Measurements from ENCODE around the gene CHIT1.

The CHIT1 gene

DNA sequence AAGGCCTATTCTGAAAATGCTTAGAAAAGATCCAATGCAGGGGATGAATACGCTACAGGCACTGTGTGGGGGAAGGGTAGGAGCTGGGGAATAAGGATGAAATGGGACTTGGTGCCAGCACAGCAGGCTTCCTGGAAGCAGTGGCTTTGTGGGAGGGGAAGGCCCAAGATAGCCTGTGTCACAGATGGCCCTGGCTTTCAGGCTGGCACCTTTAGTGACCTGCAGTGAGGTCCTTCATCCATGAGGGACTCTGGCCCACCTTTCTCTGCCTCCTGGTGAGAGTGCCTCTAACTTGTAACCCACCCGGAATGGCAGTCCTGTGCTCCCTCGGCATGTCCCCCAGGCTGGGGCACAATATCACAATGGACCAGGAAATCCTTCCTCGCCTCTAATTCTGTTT is 43.9 kb downstream of the CHIT1 start:
- Mint-ChIP-seq H3K4me3 (no peak overlapping the region), H3K9me3 (no peaks in the 10 kb centered on the region), H3K27ac (no peak overlapping the region), H3K27me3 (ENCODE audit: low read depth) (peaks cover 14% of the 10 kb centered on the region), H3K36me3 (ENCODE audit: low read depth) (no peaks in the 10 kb centered on the region), H3K4me1 (ENCODE audit: low read depth) (no peaks in the 10 kb centered on the region)
- DNase-seq (ENCODE audit: low spot score): no peak

DNA sequence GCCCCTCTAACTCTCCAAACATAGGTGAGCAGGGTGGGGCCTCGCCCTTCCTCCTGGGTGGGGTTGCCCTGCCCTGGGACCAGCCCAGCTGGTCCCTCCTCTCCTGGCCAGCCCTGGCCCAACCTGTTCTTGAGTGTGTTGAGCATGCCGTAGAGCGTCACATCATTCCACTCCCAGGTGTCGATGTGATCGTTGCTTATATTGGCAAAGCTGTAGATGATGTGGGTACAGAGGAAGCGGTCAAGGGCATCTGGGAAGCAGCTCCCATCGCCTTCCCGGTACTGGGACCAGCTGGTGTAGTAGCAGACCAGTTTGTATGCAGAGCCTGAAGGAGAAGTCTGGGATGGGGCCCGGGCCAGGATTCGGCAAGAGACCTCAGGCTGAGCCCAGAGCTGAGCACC is 44.4 kb downstream of the CHIT1 start:
- H3K4me3 Mint-ChIP-seq: no peak overlapping the region
- no peaks in the 10 kb centered on the region for H3K4me1 Mint-ChIP-seq (ENCODE audit: low read depth)
- no peaks in the 10 kb centered on the region for H3K36me3 Mint-ChIP-seq (ENCODE audit: low read depth)
- no peaks in the 10 kb centered on the region for H3K9me3 Mint-ChIP-seq
- H3K27ac Mint-ChIP-seq: no peak overlapping the region
- peaks cover 14% of the 10 kb centered on the region for H3K27me3 Mint-ChIP-seq (ENCODE audit: low read depth)
- no peak for DNase-seq (ENCODE audit: low spot score)

DNA sequence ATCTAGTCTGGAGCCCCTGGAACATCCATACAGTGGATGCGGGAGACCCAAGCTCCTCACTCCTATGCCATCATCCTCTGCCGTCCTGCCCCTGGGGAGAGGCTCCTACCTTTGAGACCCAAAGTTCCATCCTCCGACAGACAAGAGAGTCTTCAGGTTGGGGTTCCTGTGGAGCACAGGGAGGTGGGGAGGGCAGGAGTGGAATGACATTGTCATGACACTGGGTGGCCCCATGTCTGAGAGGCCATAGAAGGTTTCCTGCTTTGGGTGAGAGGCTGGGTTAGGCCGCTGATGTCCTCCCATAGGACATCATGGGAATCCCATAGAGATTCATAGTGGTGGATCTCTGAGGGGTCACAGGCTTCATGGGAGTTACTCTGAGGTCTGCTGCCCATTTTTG is 45.0 kb downstream of the CHIT1 start:
- Mint-ChIP-seq H3K4me1 (ENCODE audit: low read depth) (no peaks in the 10 kb centered on the region), H3K36me3 (ENCODE audit: low read depth) (no peaks in the 10 kb centered on the region), H3K27ac (no peak overlapping the region), H3K9me3 (no peaks in the 10 kb centered on the region), H3K27me3 (ENCODE audit: low read depth) (peaks cover 11% of the 10 kb centered on the region), H3K4me3 (no peak overlapping the region)
- no peak for DNase-seq (ENCODE audit: low spot score)

DNA sequence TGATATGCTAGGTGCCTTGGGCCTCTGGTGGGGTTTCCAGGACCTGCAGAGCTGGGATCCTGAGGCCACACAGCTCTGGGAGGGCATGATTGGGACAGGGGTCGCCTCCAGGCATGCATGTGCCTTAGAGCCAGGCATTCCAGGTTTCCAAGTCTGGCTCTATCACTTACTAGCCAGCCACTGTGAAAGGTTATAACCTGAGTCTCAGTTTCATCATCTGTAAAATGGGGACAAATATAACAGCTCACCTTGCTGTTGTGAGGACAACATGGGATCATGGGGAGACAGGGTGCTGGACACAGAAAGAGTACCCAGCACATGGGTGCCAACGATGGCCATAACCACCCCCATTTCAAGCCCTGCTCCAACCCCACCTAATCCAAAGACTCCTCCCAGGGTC is 45.6 kb downstream of the CHIT1 start:
- H3K27ac Mint-ChIP-seq: no peak overlapping the region

DNA sequence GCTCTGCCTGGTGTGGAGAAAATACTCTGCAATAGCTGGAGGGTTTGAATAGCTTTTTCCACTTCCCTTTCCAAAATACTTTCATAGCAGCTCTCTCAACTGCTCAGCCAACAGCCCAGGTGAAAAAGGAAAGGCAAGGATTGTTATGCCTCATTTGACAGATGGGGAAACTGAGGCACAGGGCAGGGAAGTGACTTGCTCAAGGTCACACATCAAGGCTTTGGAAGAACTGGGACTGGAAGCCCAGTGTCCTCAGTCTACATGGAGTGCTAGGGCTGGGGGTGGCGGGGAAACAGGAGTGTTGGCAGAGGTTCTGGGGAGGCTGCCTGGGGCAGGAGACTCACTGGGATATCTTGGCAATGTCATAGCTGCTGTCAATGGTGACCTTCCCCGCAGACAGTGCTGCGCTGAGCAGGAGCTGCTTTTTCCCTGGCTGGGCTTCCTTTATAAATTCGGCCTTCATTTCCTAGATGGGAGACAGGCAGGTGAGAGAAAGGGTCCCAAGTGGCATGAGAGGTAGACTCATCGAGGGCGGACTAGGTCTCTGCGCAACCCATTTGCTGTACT is 47.0 kb downstream of the CHIT1 start:
- DNase-seq (ENCODE audit: low spot score): no peak
- Mint-ChIP-seq H3K27ac (no peak overlapping the region), H3K4me3 (no peak overlapping the region), H3K9me3 (no peaks in the 10 kb centered on the region), H3K4me1 (ENCODE audit: low read depth) (no peaks in the 10 kb centered on the region), H3K27me3 (ENCODE audit: low read depth) (peaks cover 4% of the 10 kb centered on the region), H3K36me3 (ENCODE audit: low read depth) (no peaks in the 10 kb centered on the region)

More for the DNA sequence above, 45.6 kb downstream of the CHIT1 start:
- no peaks in the 10 kb centered on the region for H3K4me1 Mint-ChIP-seq (ENCODE audit: low read depth)
- no peak overlapping the region for H3K4me3 Mint-ChIP-seq
- H3K9me3 Mint-ChIP-seq: no peaks in the 10 kb centered on the region
- peaks cover 10% of the 10 kb centered on the region for H3K27me3 Mint-ChIP-seq (ENCODE audit: low read depth)
- no peak for DNase-seq (ENCODE audit: low spot score)
- H3K36me3 Mint-ChIP-seq (ENCODE audit: low read depth): no peaks in the 10 kb centered on the region

DNA sequence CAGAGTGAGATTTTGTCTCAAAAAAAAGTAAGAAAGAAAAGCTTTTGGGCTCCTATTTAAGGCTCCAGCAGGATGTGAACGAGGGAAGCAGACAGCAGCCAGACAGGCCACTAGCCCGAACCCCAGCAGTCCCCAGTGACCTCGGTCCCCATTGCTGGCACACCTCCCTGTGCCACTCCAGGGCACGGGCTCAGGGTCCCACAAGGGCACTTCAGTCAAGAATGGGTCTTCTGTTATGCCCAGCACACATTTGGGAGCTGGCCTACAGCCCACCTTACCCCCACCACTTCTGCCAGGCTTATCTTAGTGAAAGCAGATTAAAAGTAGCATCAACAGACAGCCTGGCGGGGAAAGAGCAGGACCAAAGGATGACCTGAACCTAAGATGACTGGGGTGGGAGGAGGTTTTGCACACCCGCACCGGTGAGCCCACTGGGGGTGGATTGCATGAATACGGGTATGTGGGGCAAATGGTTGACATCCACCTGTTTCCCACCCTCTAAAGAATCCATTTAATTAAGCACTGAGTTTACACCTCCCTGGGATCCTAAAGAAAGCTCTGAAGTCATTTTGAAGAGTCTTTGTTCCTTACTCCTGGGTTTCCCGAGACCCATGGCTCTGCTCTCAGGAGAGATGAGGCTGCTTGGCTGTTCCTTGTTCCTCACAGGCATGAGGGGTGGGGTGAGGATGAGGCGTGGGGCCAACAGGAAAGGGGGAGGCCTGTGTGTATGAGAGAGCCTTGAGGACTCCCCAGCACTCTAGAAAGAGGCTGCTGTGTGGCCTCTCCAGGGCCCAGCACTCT is 47.7 kb downstream of the CHIT1 start:
- Mint-ChIP-seq H3K4me1 (ENCODE audit: low read depth) (no peaks in the 10 kb centered on the region), H3K36me3 (ENCODE audit: low read depth) (no peaks in the 10 kb centered on the region), H3K9me3 (no peaks in the 10 kb centered on the region), H3K4me3 (no peak overlapping the region), H3K27ac (no peak overlapping the region), H3K27me3 (ENCODE audit: low read depth) (peaks cover 4% of the 10 kb centered on the region)
- DNase-seq (ENCODE audit: low spot score): no peak

DNA sequence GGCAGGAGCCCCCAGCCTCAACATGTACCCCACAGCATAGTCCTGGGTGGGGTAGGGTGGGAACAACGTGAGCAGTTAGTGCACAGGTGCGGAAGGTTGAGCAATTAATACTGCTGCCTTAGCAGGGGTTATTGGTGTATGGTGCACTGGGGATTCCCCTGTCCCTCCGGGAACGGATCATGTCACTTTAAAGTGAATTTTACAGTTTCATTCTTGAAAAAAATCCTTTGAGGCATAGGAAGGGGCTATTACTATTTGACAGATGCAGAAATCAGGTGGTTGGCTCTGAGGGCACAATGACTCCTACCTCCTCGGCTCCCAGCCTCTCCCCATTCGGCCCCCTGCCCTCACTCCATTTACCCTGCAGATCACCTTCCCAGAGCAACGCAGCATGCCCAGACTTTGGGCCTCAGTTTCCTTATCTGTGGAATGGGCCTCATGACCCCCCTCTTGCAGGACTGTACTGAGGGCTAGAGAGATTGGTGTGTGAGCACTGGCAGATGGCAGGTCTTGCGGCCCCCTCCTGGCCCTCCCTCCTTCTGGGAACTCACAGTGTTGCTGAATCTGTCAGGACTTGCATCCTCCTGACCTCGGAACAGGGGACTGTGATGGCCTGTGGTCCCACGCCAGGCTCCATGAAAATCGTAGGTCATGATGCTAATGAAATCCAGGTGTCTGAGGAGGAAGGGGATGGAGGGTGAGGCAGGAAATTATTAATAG is 48.7 kb downstream of the CHIT1 start:
- no peak for DNase-seq (ENCODE audit: low spot score)
- Mint-ChIP-seq H3K27me3 (ENCODE audit: low read depth) (no peaks in the 10 kb centered on the region), H3K4me1 (ENCODE audit: low read depth) (no peaks in the 10 kb centered on the region), H3K9me3 (no peaks in the 10 kb centered on the region), H3K36me3 (ENCODE audit: low read depth) (no peaks in the 10 kb centered on the region), H3K4me3 (no peak overlapping the region), H3K27ac (no peak overlapping the region)

DNA sequence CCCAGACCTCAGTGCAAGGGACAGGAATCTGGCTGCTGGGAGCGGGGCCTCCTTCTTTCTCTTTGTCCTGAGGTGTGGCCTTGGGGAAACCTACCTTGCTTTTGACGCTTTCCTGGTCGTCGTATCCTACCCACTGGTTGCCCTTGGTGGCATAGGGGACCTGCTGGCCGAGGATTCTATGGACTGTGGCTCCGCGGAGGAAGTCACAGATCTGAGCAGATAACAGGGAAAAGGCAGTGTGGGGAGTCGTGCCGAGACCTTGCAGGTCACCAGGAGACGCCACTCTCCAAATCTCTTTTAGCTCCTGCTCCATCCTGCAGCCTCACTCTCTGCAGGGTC is 49.8 kb downstream of the CHIT1 start:
- no peaks in the 10 kb centered on the region for H3K27me3 Mint-ChIP-seq (ENCODE audit: low read depth)
- H3K4me3 Mint-ChIP-seq: no peak overlapping the region
- H3K36me3 Mint-ChIP-seq (ENCODE audit: low read depth): no peaks in the 10 kb centered on the region
- H3K4me1 Mint-ChIP-seq (ENCODE audit: low read depth): no peaks in the 10 kb centered on the region
- no peak for DNase-seq (ENCODE audit: low spot score)
- H3K27ac Mint-ChIP-seq: no peak overlapping the region
- no peaks in the 10 kb centered on the region for H3K9me3 Mint-ChIP-seq

DNA sequence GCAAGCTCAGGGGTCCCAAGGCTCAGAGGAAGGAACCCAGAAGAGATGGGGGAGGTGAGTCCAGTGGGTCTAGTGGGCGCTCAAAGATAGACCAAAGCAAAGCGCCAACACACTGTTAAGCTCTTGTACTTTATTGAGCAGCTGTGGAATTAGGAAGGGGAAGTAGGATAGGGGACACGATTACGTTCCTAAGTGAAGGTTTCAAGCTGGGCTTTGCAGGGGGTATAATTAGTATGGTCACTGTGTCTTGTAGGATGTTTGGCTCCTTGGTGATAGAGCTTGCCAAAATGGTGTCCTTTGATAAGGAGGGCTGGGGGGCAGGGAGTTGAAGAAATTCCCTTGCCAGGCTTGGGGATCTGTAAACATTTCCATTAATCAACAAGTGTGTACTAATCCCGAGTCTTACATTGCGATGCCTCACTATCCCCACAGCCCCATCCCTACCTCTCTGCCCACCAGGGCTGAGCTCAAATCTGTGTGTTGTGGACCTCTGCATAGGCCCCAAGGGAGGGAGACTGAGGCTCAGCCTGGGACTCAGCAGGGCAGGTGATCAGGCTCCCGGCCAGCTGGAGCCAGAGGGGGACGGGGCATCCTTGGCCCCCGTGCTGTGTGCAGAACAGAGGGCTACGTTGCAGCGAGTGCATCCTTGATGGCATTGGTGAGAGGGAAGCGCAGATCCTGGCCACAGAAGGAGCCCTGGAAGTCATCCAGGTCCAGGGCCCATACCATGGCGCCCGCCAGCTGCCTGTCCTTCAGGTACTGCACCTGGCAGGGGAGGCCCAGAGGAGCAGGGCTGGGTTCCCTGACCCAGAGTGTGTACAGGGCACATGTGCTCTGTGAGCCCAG is 50.4 kb downstream of the CHIT1 start:
- DNase-seq (ENCODE audit: low spot score): no peak
- Mint-ChIP-seq H3K27ac (no peak overlapping the region), H3K4me1 (ENCODE audit: low read depth) (no peaks in the 10 kb centered on the region), H3K4me3 (no peak overlapping the region), H3K27me3 (ENCODE audit: low read depth) (no peaks in the 10 kb centered on the region), H3K9me3 (no peaks in the 10 kb centered on the region), H3K36me3 (ENCODE audit: low read depth) (no peaks in the 10 kb centered on the region)

DNA sequence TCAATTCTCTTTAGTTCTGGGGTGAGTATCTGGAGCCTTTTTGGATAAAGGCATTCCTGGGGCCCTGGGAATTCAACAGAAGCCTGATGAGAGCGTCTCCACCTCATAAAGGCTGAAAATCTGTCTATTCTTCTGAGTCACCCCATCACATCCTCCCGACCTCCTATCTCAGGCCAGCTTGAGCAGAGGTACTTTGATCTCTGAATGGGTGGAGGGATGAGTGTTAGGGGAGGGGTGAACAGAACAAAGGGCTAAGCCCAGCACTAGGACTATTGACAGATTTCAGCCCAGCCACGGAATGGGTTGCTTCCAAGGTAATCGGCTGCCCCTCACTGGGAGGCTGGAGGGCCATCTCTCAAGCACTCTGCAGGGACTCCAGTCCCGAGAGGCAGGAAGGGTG is 51.4 kb downstream of the CHIT1 start:
- no peaks in the 10 kb centered on the region for H3K27me3 Mint-ChIP-seq (ENCODE audit: low read depth)
- H3K9me3 Mint-ChIP-seq: no peaks in the 10 kb centered on the region
- H3K4me1 Mint-ChIP-seq (ENCODE audit: low read depth): no peaks in the 10 kb centered on the region
- no peak overlapping the region for H3K27ac Mint-ChIP-seq
- no peak overlapping the region for H3K4me3 Mint-ChIP-seq
- no peaks in the 10 kb centered on the region for H3K36me3 Mint-ChIP-seq (ENCODE audit: low read depth)
- no peak for DNase-seq (ENCODE audit: low spot score)

DNA sequence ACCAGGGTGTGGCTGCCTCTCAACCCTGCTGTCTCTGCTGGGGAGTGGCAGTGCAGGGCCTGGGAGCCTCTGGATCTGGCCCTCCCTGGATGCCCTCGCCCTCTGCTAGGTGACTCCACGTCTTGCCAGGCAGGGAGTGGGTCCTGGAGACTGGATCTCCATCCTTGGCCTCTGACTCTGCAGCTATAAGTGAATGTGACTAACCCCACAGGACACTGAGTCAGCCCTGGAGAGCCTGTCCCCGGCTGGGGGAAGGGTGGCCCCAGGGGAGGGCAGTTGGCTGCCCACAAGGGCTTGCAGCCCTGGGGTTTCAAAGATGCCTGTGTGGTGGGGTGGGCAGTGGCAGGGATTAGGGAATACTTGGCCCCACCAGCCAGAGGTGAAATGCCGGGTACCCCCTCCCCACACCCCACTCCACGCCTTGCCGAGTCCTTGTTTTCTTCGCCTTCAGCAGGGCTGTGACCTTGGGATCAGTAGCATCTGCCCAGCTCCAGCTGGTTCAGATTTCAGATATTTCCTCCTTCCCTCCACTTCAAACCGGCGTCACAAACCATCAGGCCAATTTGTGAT is 51.9 kb downstream of the CHIT1 start:
- DNase-seq (ENCODE audit: low spot score): no peak
- no peaks in the 10 kb centered on the region for H3K4me1 Mint-ChIP-seq (ENCODE audit: low read depth)
- H3K4me3 Mint-ChIP-seq: no peak overlapping the region
- no peaks in the 10 kb centered on the region for H3K27me3 Mint-ChIP-seq (ENCODE audit: low read depth)
- no peaks in the 10 kb centered on the region for H3K36me3 Mint-ChIP-seq (ENCODE audit: low read depth)
- no peaks in the 10 kb centered on the region for H3K9me3 Mint-ChIP-seq
- no peak overlapping the region for H3K27ac Mint-ChIP-seq

DNA sequence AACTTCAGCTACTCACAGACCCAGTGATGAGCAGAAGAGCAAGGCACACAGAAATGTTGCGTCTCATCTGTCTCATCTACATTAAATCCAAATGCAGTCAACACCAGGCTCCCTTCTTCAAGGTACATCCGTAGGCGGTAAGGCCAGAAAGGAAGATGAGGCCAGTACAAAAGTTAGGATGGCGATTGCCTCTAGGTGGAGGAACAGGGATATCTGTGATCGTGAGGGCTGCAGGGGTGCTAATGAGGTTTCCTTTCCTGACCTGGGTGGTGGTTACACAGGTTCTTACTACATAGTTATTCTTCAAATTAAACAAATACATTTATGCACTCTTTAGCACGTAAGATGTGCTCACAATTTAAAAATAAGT is 52.5 kb downstream of the CHIT1 start:
- DNase-seq (ENCODE audit: low spot score): no peak
- Mint-ChIP-seq H3K27ac (no peak overlapping the region), H3K36me3 (ENCODE audit: low read depth) (no peaks in the 10 kb centered on the region), H3K9me3 (no peaks in the 10 kb centered on the region), H3K27me3 (ENCODE audit: low read depth) (no peaks in the 10 kb centered on the region), H3K4me1 (ENCODE audit: low read depth) (no peaks in the 10 kb centered on the region), H3K4me3 (no peak overlapping the region)

DNA sequence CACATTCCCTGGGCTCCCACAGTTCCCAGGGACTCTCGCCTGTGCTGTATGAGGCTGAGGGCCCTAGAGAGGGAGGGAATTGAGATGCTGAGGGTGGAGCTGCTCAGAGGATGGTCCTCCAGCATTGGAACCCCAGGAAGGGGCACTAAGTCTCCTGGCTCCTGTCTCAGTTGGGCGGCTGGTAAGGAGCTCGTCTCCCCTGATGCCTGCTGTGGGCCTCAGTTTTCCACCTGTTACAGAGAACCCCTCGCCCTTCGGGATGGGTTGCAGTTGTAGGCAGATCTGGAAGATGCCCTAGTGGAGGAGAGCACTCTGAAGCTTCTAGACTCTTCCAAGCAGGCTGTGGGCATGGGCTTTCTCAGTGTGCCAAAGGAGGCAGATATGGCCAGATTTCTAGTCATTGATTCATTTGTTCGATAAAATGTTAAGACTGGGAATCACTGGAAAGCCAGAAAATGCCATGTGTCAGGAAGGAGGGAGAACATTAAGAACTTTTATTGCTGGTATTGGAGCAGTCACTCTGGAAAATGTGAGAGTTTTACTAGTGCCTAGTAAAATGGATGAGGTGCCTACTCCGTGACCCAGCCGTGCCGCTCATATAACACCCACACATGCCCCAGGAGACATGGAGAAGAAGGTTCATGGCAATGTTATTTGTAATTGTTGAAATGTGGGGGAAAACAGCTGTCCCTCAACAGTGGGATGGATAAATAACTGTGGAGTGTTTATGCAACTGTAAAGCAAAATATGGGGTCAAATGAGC is 53.0 kb downstream of the CHIT1 start:
- Mint-ChIP-seq H3K4me1 (ENCODE audit: low read depth) (no peaks in the 10 kb centered on the region), H3K4me3 (no peak overlapping the region), H3K9me3 (no peaks in the 10 kb centered on the region), H3K27me3 (ENCODE audit: low read depth) (no peaks in the 10 kb centered on the region), H3K27ac (no peak overlapping the region), H3K36me3 (ENCODE audit: low read depth) (no peaks in the 10 kb centered on the region)
- DNase-seq (ENCODE audit: low spot score): no peak

Measured in T-helper 2 cell treated with Interferon-gamma antibody and Interleukin-4, amounts not matched to agents 5 μg/mL and 100 μg/mL, for 36 hours (primary cell).